GM12878 (cell line): ENCODE data around the gene FAM89A. TPM values are rescaled to one million over a fixed set of nuclear protein-coding genes. Genes with fewer than 3 reads are reported as not detected.

Experiments
- ATAC-seq: fragments of 200-7000 bp; cut with Tn5 transposase; 3 replicates; pipeline ENCODE4 v1.9.1; 2020; ENCODE audit warnings: mild to moderate bottlenecking, moderate library complexity
- BruUV-seq: library from RNA; stranded (reverse); fragments of 400-500 nt; replicated peaks from 2 replicates; lab custom pipeline; 2021; lab: Mats Ljungman, UMichigan
- CTCF ChIA-PET: fragments of 300-600 bp; sonication (Branson Sonifier 250); formaldehyde crosslinking; extraction: SDS; loops from one replicate; lab custom pipeline; 2021; ENCODE audit warnings: inconsistent platforms; lab: Yijun Ruan, JAX
- POLR2A ChIA-PET: fragments of 350-600 bp; formaldehyde crosslinking; extraction: SDS; loops from one replicate; lab custom pipeline; 2021; ENCODE audit warnings: inconsistent platforms; lab: Charles Lee
- RAD21 ChIA-PET: fragments of 300-600 bp; sonication (Branson Sonifier 250); formaldehyde crosslinking; loops from one replicate; lab custom pipeline; 2023; ENCODE audit warnings: antibody characterized with exemption; ENCODE audit not compliant: unreplicated experiment; lab: Charles Lee
- SMC1A ChIA-PET: fragments of 300-600 bp; sonication (Branson Sonifier 250); formaldehyde crosslinking; loops from one replicate; lab custom pipeline; 2023; ENCODE audit not compliant: unreplicated experiment, uncharacterized antibody; lab: Charles Lee
- DNase-seq: peaks from one replicate; pipeline ENCODE4 v3.0.0-alpha.2; 2011; ENCODE audit warnings: low read depth, low spot score
- FAIRE-seq: peaks from 3 replicates; lab custom pipeline; 2011; peaks lifted over from hg19 to GRCh38; lab: Jason Lieb, UNC
- H2AFZ ChIP-seq: 2 replicates; pipeline ENCODE4 v1.6.0; 2011; ENCODE audit warnings: low read depth, low read length, control low read depth; ENCODE audit not compliant: control insufficient read depth
- H3K27ac ChIP-seq: 2 replicates; pipeline ENCODE4 v1.5.1; 2011; ENCODE audit warnings: control low read depth; ENCODE audit not compliant: control insufficient read depth, insufficient read depth
- H3K27me3 ChIP-seq, 2 experiments: replicated peaks in 1 of 2; 2 replicates each; pipeline versions ENCODE4 v1.6.0 to v1.6.1; 2011; ENCODE audit warnings: low read length in 1 of 2; ENCODE audit not compliant: control insufficient read depth in 2 of 2, insufficient read depth in 2 of 2
- H3K36me3 ChIP-seq, 2 experiments: 2 replicates each; pipeline ENCODE4 v1.5.1; 2011; ENCODE audit warnings: low read length in 1 of 2; ENCODE audit not compliant: control insufficient read depth in 2 of 2, insufficient read depth in 2 of 2
- H3K4me1 ChIP-seq: 2 replicates; pipeline ENCODE4 v1.6.1; 2011; ENCODE audit warnings: mild to moderate bottlenecking, low read length, moderate library complexity, mixed read lengths; ENCODE audit not compliant: control insufficient read depth, insufficient read depth
- H3K4me2 ChIP-seq: 2 replicates; pipeline ENCODE4 v1.6.0; 2011; ENCODE audit warnings: control low read depth; ENCODE audit not compliant: control insufficient read depth, insufficient read depth
- H3K4me3 ChIP-seq: fragments of 200-600 bp; sonication (generic); 2 replicates; pipeline ENCODE4 v1.5.1; 2016
- H3K79me2 ChIP-seq: 2 replicates; pipeline ENCODE4 v1.6.0; 2011; ENCODE audit warnings: low read length; ENCODE audit not compliant: control insufficient read depth, insufficient read depth
- H3K9ac ChIP-seq: 2 replicates; pipeline ENCODE4 v1.8.0; 2011; ENCODE audit warnings: low read length, control low read depth, mixed read lengths; ENCODE audit not compliant: control insufficient read depth, insufficient read depth
- H3K9me3 ChIP-seq: replicated peaks from 3 replicates; pipeline ENCODE4 v1.5.1; 2011; ENCODE audit warnings: mild to moderate bottlenecking, low read length; ENCODE audit not compliant: control insufficient read depth, insufficient read depth
- H4K20me1 ChIP-seq: 2 replicates; pipeline ENCODE4 v1.6.0; 2011; ENCODE audit not compliant: control insufficient read depth, insufficient read depth
- CREM ChIP-seq: IDR thresholded peaks from 2 replicates; pipeline ENCODE4 v1.6.1; 2014; ENCODE audit warnings: antibody characterized with exemption, low read depth
- IKZF1 ChIP-seq: fragments of 450-650 bp; conservative IDR thresholded peaks from 2 replicates; pipeline ENCODE4 v1.6.1; 2017; ENCODE audit warnings: antibody characterized with exemption, mild to moderate bottlenecking
- LARP7 ChIP-seq: fragments of 450-650 bp; IDR thresholded peaks from 2 replicates; pipeline ENCODE4 v1.6.1; 2017; ENCODE audit warnings: mild to moderate bottlenecking
- MTA2 ChIP-seq: fragments of 450-650 bp; IDR thresholded peaks from 2 replicates; pipeline ENCODE4 v1.6.1; 2016; ENCODE audit warnings: low read depth, mild to moderate bottlenecking, moderate library complexity
- NR2C1 ChIP-seq: fragments of 450-650 bp; IDR thresholded peaks from 2 replicates; pipeline ENCODE4 v1.6.1; 2017; ENCODE audit warnings: antibody characterized with exemption, mild to moderate bottlenecking, moderate library complexity
- RUNX3 ChIP-seq: IDR thresholded peaks from 2 replicates; pipeline ENCODE4 v1.6.1; 2012; ENCODE audit warnings: low read length, inconsistent platforms
- SKIL ChIP-seq: fragments of 450-650 bp; IDR thresholded peaks from 2 replicates; pipeline ENCODE4 v1.6.1; 2017; ENCODE audit warnings: mild to moderate bottlenecking, low read depth, inconsistent platforms; ENCODE audit not compliant: poor library complexity, severe bottlenecking
- SMC3 ChIP-seq: IDR thresholded peaks from 2 replicates; pipeline ENCODE4 v1.6.1; 2011; ENCODE audit warnings: low read length, improper control_type of control experiment, borderline replicate concordance
- SUZ12 ChIP-seq: fragments of 200-600 bp; sonication (generic); IDR thresholded peaks from one replicate; pipeline ENCODE4 v1.6.1; 2018; ENCODE audit warnings: antibody characterized with exemption, mild to moderate bottlenecking; ENCODE audit not compliant: unreplicated experiment
- ZBED1 ChIP-seq: IDR thresholded peaks from 2 replicates; pipeline ENCODE4 v1.6.1; 2016; ENCODE audit warnings: borderline replicate concordance
- ZZZ3 ChIP-seq: IDR thresholded peaks from 2 replicates; pipeline ENCODE4 v1.6.1; 2011; ENCODE audit warnings: low read depth; ENCODE audit not compliant: control insufficient read depth, insufficient read length
- WGBS: methylation state at CpG from one replicate; pipeline ENCODE4 v1.1.6; 2016; ENCODE audit warnings: low lambda C conversion rate; ENCODE audit not compliant: insufficient replicate concordance, insufficient coverage; ENCODE audit errors: missing lambda C conversion rate; 5-methylcytosine and 5-hydroxymethylcytosine counted together
- in situ Hi-C: fragments of 300-500 bp; cut with MboI; formaldehyde crosslinking; loops from 9 replicates; pipeline ENCODE4 v1.14.3; 2018; ENCODE audit warnings: mixed read lengths
- intact Hi-C: fragments of 100-400 bp; cut with micrococcal nuclease; formaldehyde crosslinking; loops from one replicate; pipeline ENCODE4 v1.14.2; 2022; ENCODE audit not compliant: unreplicated experiment
- polyA plus RNA-seq, 11 experiments: library from polyadenylated mRNA; depleted of rRNA in 4 of 11; unstranded in 6 of 11; stranded (reverse) in 5 of 11; fragments of >200 nt; fragmentation: Nextera tagmentation in 4 of 11; fragmentation: Illumina TruSeq in 1 of 11; extraction: Ambion mirVana in 4 of 11; extraction: Trizol in 1 of 11; gene quantifications; 1 replicate in 1 of 11; 2 replicates in 10 of 11; pipeline versions ENCODE4 v1.2.1 to v1.2.3, GENCODE V29; 2011 to 2016; ENCODE audit warnings: inconsistent platforms in 2 of 11, missing spikeins in 2 of 11, low read depth in 1 of 11
- total RNA-seq, 4 experiments: library from RNA; depleted of rRNA in 3 of 4; stranded (reverse); fragments of >200 nt in 3 of 4; fragmentation: Illumina TruSeq in 1 of 4; extraction: Trizol in 1 of 4; gene quantifications; 2 replicates each; pipeline versions ENCODE4 v1.2.1 to v1.2.3, GENCODE V29; 2013 to 2021

FAM89A gene
- total and polyA plus RNA-seq, 10 of the 15 experiments (the other 5 are each of a cell fraction or from before 2014, with no cell fraction given): 0.06 to 0.72 (median 0.14) TPM; not detected in 4

GRCh38 chr1:230982696-230983095, 57.4 kb downstream of the FAM89A start (continued):
- TF ChIP-seq LARP7 (no peak), SKIL (no peak), CREM (no peak), ZBED1 (no peak), MTA2 (no peak), SUZ12 (no peak), IKZF1 (no peak), NR2C1 (no peak)

GRCh38 chr1:230979952-230980351, 60.1 kb downstream of the FAM89A start:
- ChIA-PET POLR2A (interaction anchor here (0.7 kb wide), 1 partner anchor 26 kb away, joined by 3 read pairs; no protein-coding TSS in a partner anchor), CTCF (interaction anchor here (0.7 to 1.6 kb wide), 4 partner anchors 57 to 337 kb away, joined by 3 to 6 read pairs (median 5); no protein-coding TSS in a partner anchor), SMC1A (interaction anchor here (1.5 to 7.2 kb wide), 4 partner anchors 9 to 59 kb away, joined by 3 to 69 read pairs (median 12); no protein-coding TSS in a partner anchor), RAD21 (interaction anchor here (0.7 to 2.1 kb wide), 3 partner anchors 46 to 112 kb away, joined by 3 to 5 read pairs (median 3); no protein-coding TSS in a partner anchor)
- no peaks in the 10 kb centered on the region for H3K27me3 ChIP-seq
- peaks cover 13% of the 10 kb centered on the region; the same call in 1 of the 2 replicates for H3K4me1 ChIP-seq
- peak overlapping the region; percentile 43 for H3K9ac ChIP-seq
- H3K79me2 ChIP-seq: peaks cover 48% of the 10 kb centered on the region
- peak overlapping the region; percentile 84; the same call in 1 of the 2 replicates for H3K4me3 ChIP-seq
- intact Hi-C loops (loop anchor here (2.0 to 5.0 kb wide), 3 partner anchors 63 to 338 kb away; partner anchors contain the start of gene COG2), in situ Hi-C loops (no loop called here)
- H3K36me3 ChIP-seq: peaks cover 0 to 4% of the 10 kb centered on the region in 2 experiments; a peak in 2 of 4 replicates
- TF ChIP-seq RUNX3 (peak; percentile 71), ZZZ3 (no peak), SMC3 (no peak)
- H3K27ac ChIP-seq: peak overlapping the region; percentile 58
- 24% methylated on average over 4 of the region's 4 CpGs for WGBS
- peak; percentile 4; the same call in 1 of the 3 replicates for ATAC-seq
- FAIRE-seq: no peak
- H4K20me1 ChIP-seq: no peaks in the 10 kb centered on the region
- H3K4me2 ChIP-seq: peak overlapping the region; percentile 67
- no peak for DNase-seq
- BruUV-seq: no TSS peak
- H2AFZ ChIP-seq: 0 out of 2 replicates have a peak overlapping the region, but pooled peaks have one; percentile 80
- H3K9me3 ChIP-seq: no peaks in the 10 kb centered on the region
